ENCODE results near the gene TNNC1.

The TNNC1 gene

DNA sequence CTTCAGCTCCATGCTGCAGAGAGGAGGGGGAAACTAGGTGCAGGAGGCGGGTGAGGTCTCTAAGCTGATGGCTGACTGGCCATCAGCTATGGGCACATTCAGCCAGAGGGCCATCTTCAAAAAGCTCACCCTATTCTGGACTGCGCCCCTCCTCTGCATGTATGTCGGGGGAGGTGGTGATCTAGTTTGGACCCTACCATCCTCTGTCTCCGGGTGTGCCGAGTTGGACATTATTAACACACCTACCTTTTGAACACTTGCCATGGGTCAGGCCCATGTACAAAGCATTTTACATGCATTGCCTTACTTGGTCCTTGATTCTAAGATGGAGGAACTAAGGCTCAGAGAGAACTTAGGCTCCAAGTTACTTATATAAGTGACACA is 3.0 kb upstream of the TNNC1 start:
- DNase-seq, result no peak

DNA sequence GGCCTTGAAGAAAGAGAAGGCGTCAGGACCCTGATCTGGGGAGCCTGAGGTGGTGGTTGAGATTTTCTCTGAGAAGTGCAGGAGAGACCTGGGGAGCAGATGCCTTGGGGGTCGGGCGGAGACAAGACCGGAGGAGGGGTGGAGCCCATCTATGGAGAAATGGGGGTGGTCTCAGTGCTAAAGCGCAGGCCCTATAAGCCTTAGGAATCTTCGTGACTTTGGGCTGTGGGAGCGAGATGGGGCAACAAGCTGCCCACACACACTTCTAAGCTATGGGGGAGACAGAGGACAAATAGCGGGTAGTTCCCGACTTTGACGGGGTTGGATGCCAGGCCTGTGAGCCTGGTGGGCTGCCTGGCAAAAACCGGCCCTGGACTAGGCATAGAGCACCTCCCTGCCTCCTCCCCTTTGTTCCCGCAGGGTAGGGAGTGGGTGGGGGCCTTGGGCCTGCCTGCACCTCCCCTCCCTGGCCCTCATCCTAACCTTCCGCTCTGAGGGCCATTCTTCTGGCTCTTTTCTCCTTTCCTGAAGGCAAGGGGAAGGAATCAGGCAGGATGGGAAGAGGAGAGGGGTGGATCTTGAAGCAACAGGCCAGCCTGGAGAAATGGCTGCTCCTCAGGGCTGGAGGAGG is 2.4 kb upstream of the TNNC1 start:
- no peak for DNase-seq

DNA sequence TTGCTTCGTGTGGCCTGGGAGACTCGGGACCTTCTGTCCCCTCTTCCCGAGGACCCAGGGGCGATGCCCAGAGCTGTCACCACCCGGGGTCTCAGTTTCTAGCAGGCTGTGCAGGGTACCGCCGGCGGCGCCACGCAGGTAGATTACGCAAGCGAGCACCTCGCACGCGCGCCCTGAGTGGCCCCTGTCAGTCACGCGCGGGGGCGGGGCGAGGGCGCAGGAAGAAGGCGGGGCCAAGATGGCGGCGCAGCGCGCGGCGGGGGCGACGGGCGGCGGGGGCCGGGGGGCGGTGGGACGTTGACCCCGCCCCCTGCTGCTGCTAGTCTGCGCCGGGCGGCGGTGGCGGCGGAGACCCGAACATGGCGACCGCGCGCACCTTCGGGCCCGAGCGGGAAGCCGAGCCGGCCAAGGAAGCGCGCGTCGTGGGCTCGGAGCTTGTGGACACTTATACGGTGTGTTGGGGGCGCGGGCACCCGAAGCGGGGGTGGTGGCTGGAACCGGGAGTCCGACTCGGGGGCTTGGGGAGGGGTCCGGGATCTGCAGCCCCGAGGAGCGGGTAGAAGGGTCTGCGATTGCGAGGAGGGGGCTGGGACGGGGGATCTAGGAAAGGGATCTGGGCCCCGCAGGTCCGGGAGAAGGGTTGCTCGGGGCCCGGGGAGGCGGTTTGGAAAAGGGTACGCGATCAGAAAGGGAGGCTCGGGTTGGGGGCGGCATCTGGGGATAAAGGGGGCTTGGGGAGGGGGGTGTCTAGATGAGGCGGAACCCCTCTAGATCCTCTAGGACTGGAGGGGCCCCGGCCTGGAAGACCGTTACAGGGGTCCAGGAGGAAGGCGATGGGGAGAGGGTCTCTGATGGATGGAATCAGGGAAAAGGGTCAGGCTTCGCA is 1.7 kb upstream of the TNNC1 start, which contains the start of gene NISCH:
TSS of gene NISCH (plus strand) at position 322 of the 886 bp plus-strand sequence. CDS start at position 360, 38 bp downstream.
- peak; percentile 72 for DNase-seq

DNA sequence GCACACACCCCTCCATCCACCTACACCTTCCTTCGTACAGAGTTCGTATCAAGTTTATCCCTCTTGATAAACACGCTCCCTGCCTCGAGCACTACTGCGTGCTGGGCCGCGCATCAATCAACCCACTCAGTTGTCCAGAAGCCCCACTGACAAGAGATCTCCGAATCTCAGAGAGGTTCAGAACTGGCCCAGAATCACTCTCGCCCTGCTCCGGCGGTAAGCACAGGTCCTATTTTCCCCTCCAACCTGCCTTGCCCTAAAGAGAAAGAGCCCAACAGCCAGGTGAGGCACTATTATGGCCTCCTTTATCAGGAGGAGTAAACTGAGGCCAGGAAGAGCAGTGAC is 1.1 kb upstream of the TNNC1 start:
- no peak for DNase-seq

DNA sequence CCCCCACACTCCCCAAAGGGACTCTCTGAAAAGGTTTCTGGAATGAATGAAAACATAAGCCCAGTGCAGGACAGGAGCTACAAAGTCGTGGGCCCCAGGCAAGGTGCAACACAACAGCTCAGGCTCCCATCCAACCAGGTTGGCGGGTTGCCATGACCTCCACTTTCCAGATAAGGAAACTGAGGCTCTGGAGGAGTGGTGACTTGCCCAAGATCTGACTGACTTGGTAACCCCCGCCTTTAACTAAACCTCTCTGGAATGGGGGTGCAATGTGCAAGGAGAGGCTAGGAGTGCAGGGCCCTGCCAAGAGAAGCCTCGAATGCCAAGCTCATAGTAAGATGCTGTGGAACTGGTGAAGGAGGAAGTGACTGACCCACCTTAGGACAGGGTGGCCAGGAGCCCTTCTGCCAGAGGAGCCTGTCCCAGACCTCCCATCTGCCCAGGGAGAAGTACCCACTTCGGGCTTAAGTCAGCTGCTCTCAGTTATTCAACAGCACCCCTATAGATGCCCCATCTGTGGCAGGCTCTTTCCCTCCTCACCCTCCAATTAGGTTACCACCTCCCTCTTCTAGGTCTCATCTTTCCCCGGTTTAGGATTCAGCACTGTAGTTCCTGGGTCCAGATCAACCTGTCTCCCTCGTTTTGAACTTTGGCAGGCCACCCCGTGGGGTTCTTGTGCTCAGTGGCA is 553 bp upstream of the TNNC1 start:
- DNase-seq, result no peak

DNA sequence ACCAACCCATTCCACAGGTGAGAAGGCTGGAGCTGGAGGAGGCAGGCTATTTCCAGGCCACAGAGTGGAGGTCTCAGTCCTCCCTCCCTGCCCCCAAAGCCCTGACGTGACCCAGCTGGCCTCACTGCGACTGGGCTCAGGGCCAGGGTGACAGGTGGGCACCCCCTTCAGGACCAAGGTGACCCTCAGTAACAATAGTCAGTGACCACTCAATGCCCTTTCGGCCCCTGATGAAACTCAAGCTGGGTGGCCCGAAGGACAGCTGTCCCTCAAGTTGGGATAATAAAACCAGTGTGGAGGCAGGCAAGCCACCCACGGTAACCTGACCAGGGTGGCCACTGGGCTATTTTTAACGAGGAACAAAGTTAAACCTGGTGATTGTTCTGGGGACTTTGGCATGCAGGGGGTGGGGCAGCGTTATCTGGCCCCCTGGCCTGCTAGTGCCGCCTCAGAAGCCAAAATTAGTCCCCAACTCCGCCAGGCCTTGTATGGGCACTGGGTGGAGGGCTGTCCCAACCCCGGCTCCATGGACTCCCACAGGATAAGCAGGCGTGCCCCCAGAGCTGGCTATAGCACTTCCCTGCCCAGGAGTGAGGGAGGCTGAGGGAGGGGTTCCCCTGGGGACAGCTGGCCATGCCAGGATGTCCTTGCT is 1.1 kb downstream of the TNNC1 start:
- no peak for DNase-seq

DNA sequence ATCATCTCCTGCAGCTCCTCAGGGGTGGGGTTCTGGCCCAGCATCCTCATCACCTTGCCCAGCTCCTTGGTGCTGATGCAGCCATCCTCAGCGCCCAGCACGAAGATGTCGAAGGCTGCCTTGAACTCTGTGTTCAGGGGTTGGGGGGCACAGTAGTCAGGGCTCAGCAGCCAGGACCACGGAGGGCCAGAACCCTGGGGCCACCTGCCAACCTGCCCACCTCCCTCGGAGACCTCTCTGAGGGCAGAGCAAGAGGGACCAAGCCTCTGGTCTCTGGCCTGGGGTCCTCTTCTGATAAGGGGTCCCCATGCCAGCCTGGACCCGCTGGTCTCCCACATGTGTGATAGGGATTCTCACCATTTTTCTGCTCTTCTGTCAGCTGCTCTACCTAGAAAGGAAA is 1.7 kb downstream of the TNNC1 start:
- no peak for DNase-seq

DNA sequence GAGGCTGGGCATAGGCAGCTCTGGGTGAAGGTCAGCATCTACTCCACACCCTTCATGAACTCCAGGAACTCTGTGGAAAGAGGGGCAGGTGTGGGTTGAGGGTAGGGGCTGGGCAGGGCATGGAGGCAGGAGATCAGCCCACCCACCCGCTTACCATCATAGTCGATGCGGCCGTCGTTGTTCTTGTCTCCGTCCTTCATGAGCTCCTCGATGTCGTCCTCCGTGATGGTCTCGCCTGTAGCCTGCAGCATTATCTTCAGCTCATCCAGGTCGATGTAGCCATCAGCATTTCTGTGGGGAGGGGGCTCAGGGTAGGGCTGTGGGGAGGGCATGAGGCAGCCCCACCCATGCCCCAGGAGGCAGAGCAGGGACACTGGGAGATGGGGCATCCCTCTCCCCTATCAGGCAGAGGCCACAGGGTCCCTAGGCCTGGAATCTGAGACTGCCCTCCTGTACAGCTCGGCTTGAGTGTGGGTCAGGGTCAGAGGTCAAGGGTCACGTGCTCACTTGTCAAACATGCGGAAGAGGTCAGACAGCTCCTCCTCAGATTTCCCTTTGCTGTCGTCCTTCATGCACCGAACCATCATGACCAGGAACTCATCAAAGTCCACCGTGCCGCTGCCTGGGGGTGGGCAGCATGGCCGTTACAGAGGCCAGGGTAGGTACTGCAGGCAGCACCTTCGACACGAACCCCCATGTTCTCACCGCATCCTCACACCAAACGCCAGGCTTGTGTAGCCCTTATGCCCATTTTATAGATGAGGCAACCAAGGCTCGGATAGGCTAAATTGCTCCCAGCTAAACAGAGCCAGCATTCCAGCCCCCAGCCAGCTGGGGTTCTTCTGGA is 2.4 kb downstream of the TNNC1 start:
- DNase-seq, result no peak

DNA sequence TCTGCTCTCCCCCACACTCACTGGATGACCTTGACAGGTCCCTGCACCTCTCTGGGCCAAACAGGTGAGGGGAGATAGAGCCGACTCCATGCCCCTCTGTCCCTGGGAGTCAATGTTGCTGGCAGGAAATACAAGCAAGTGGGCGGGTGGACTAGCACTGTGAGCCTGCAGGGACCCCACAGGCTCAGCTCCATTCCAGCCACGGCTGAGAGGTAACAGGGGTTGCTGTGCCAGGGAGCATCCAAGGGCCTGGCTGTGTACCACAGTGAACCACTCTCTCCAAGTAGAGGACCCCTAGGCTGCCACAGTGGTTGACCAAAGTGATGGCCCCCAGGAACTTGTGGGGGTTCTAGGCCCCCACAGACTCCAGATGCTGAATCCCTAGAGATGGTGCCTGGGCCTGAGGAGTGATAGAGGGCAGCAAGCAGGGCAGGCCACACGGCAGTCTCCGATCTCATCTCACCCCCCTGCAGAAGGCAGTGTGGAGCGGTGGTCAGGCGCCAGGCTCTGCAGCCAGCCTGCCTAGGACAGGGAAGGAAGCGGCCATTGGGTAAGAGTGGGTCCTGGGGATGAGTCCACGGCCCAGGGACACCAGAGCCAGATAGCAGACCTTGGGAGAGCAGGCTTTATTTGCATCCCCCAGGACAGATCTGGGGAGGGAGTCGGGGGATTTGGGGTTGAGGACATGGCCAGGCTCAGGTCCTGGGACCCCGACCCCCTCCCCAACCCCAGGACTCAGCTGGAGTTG is 3.2 kb downstream of the TNNC1 start:
- DNase-seq, result no peak

DNA sequence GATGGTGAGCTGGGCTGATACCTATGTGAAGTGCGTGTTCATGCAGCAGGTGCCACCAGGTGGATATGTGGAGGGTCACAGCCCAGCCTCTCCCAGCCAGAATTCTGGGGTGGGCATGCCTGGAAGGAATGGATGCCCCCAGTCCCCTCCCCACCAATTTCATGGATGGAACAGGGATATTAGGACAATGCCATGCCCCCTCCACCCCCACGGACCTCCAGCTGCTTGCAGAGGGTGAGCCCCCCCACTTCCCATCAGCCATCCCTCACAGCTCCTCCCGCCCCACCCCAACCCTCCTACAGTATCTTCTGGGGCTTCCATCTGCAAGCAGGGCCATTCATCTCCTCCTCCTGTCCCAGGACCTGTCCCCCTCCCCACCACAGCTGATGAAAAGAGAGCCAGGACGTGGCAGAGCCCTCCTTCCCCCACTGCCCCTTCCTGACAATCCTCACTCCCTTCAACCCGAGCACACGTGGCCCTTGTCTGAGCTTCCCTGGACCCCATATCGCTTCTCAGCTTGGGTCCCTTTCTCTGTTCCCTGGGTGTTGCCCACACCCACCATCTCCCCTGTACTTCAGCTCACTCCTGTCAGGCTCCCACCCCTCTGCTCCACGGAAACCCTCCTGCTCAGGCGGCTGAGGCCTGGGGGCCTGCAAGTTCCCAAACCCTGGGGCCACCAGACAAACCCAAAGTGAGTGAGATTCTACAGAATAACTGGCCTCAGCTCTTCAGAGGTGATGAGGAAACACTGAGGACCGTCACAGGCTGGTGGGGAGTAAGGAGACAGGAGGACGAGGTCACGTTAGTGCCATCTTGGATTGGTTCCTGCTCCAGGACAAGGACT is 6.1 kb downstream of the TNNC1 start:
- no peak for DNase-seq

DNA sequence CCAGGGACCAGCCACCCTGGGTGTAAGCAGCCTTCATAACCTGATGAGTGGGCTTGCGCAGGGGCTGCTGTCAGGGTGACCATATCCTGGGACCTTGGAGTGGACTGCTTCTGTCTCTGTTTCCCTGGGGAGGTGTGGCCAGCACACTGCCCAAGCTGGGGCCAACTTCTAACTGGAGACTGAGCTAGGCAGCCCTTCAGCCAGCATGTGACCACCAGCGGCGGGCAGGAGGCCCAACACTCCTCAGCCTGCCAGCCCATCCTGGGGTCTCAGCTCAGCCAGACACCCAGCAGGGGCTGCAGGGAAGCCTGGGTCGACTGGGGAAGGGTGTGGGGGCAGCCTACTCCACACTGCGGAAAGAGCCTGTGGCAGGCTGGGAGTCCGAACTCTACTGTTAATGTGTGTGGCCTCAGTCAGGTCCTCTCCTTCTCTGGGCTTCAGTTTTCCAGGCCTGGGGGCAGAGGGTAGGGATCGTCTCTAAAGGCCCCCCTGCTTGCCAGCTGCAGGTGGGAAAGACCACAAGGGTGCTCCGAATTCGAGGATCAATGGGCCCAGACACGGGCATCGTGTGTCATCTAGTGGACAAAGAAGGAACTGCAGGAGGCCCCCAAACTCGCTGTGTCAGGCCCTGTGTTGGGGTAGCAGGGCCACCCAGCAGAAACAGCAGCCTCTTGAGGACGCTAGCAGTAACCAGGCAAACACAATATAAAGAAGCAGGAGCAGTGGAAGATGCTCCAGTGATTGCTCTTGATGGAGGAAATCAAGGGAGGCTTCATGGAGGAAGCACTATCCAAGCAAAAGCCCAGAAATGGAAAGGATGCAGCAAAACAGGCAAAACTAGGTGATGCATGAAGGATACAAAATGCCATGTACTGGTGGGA is 7.0 kb downstream of the TNNC1 start:
- peak; percentile 48 for DNase-seq

DNA sequence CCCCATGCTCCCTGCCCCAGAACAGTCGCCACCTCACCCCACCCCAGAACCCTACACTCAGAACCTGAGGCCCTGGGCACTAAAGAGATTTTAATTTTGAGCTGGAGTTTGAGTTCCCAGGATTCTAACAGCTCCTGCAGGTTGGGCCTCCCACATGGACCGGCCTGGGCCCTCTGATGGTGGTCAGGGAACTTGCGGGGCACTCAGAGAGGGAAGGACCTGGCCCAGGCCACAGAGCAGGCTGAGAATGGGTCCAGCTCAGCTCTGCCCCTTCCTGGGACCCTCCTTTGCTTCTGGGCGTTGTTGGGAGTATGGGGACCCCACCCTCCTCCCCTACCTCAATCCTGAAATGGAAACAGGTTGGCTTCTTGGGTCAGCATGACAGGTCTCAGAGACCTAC is 7.8 kb downstream of the TNNC1 start:
- no peak for DNase-seq

DNA sequence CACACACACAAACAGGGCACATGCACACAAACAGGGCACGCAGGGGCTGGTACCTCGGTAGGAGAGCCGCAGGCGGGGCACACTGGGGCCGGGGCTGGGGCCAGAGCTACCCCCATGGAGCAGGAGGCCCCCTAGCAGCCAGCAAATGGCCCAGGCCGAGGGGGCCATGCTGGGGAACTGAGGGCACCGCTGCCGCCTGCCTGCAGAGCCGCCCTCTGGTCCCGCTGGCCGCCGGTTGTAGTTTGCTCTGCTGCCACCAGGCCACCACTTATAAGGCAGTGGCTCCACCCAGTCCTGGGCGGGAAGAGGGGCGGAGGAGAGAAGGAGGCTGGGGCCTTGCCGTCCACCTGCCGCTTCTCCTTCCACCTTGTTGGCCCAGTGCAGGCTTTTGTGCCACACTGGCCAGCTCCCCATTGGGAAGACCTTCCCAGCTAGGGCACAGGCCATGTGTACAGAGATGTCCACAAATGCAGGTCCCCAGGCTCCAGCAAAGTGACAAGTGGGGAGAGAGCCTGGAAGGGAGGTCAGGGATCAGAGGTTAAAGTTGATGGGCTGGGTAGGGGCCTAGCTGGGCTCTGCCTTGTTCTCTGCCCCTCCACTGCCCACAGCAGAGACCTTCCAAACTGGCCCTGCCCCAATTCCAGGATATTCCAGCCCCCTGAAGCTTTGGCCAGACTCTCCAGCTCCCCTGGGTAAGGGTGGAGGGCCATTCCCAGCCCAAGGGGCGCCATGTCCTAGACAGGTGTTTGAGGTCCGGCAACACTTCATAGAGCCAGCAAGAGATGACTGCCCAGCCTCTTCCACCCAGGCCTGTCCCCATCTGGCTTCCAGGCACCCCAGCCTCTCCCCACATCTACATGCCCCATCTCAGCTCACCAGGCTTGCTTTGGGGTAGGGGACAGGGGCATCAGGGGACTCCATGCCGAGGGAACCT is 8.7 kb downstream of the TNNC1 start, which contains the start of gene SEMA3G:
TSS of gene SEMA3G (minus strand) at position 244 of the 934 bp plus-strand sequence. CDS start at position 168, 76 bp downstream.
- peak; percentile 25 for DNase-seq

DNA sequence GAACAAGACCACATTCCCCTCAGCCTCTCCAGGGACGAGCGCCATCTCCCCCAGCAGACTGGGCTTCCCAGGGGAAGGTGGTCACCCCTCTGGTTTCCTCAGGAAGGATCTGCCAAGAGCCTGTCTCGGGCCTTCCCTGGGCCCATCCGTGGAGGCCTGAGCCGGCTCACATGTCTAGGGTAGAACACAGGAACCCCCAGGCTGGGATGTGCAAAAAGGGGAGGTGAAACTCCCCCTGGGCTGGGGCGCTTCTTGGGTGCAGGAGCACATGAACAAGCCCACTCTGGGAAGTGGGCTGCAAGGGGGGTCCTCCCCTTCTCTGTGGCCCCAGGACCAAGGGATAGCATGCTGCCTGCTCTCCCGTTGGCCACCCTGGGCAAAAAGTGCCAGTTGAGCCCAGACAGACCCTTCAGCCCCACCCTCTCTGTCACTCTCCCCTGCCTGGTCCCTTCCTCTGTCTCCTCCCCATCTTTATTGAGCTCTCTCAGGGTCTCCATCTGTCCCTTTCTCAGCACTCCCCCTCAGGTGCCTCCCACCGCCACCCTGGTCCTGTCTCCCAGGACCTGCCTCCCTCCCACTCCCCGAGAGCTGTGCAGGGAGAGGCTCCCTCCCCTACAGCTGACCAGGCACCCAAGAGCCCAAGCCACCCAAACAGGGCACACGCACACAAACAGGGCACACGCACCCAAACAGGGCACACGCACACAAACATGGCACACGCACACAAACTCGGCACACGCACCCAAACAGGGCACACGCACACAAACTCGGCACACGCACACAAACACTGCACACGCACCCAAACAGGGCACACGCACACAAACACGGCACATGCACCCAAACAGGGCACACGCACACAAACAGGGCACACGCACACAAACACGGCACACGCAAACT is 9.8 kb downstream of the TNNC1 start:
- no peak for DNase-seq

DNA sequence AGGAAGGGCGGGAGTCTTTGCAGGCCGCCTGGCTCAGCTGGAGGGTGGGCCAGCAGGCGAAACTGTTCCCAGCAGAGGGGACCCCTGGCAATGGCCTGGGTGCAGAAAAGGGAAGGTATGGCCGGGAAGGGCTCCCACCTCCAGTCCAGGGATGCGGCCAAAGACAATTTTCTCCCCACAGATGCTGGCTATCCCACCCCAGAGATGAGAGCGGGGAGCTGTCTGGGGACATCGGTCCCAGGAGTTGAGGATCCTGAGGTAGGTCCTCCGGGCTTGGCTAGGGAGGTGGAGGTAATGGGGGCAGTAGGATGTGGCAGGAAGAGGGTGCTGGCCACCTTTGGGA is 10.6 kb downstream of the TNNC1 start:
- no peak for DNase-seq

DNA sequence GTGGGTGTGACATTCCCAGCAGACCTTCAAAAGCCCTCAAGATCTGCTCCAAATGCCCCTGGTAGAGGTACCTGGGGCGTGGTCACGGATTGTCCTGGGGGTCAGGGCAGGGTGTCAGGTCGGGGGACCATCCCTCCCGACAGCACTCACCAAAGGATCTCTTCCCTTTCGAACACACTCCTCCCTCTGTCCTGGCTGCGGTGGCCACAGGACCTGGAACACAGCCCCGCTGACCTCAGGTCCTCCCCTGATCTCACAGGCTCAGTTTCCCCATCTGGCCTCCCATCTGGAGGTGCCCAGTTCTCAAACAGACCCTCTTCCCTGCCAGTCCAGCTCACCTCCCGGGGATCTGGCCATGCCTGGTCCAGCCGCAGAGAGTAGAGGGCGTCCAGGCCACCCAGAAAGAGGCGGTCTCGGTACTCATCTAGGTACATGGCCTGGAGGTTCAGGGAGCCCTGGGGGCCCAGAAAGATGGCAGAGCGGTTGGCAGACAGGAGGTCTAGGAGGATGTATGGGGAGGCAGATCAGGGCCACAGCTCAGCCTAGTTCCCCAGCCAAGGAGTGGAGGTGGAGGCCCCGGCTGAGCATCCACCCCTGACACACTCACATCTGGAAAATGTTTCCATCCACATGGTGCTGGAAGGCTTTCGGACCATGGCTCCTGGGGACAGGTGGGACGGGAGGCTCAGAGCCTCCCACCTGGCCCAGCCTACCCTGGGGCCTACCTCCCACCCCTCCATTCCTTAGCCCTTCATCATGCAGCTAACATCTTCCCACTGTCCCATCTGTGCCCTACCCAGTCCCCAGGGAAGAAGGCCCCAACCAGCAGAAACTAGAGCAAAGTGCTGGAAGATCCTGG is 11.2 kb downstream of the TNNC1 start:
- no peak for DNase-seq
